Measurements from ENCODE around the gene DCDC2.

Gene DCDC2

GRCh38 chr6:24332317-24332716 is 25.5 kb downstream of the DCDC2 start:
- no peaks in the 10 kb centered on the region for H3K36me3 ChIP-seq (ENCODE audit: insufficient read depth)
- H3K9ac ChIP-seq, result no peak overlapping the region
- no peaks in the 10 kb centered on the region for H3K4me1 ChIP-seq (ENCODE audit: low read depth, poor library complexity, severe bottlenecking)
- H3K27me3 ChIP-seq (ENCODE audit: insufficient read depth, low read depth), result no peaks in the 10 kb centered on the region
- H2AFZ ChIP-seq (ENCODE audit: low read depth), result no peak overlapping the region
- H3K79me2 ChIP-seq (ENCODE audit: insufficient read depth, low read depth), result no peaks in the 10 kb centered on the region
- H3K4me3 ChIP-seq (IDR thresholded peaks at IDR 0.05; ENCODE audit: insufficient read depth, low read depth, low read length), result no peak overlapping the region
- H3K4me2 ChIP-seq, result no peak overlapping the region
- TF ChIP-seq CTCF (conservative IDR thresholded peaks at IDR 0.05; ENCODE audit: low read depth, low read length), result no peak
- H4K20me1 ChIP-seq (ENCODE audit: insufficient read depth), result no peaks in the 10 kb centered on the region
- H3K27ac ChIP-seq, result no peak overlapping the region

- H3K27me3 ChIP-seq (ENCODE audit: insufficient read depth, low read depth), result no peaks in the 10 kb centered on the region
- H2AFZ ChIP-seq (ENCODE audit: low read depth), result no peak overlapping the region
- no peak overlapping the region for H3K27ac ChIP-seq
- no peak overlapping the region for H3K4me3 ChIP-seq (IDR thresholded peaks at IDR 0.05; ENCODE audit: insufficient read depth, low read depth, low read length)
- no peak overlapping the region for H3K9ac ChIP-seq
- H4K20me1 ChIP-seq (ENCODE audit: insufficient read depth), result no peaks in the 10 kb centered on the region
- no peak overlapping the region for H3K4me2 ChIP-seq
- no peaks in the 10 kb centered on the region for H3K4me1 ChIP-seq (ENCODE audit: low read depth, poor library complexity, severe bottlenecking)
- TF ChIP-seq CTCF (conservative IDR thresholded peaks at IDR 0.05; ENCODE audit: low read depth, low read length), result no peak
- H3K79me2 ChIP-seq (ENCODE audit: insufficient read depth, low read depth), result no peaks in the 10 kb centered on the region
- H3K36me3 ChIP-seq (ENCODE audit: insufficient read depth), result no peaks in the 10 kb centered on the region
These were observed 27.6 kb downstream of the DCDC2 start for GRCh38 chr6:24330137-24330732.

- no peak overlapping the region for H2AFZ ChIP-seq (ENCODE audit: low read depth)
- no peaks in the 10 kb centered on the region for H3K36me3 ChIP-seq (ENCODE audit: insufficient read depth)
- TF ChIP-seq CTCF (conservative IDR thresholded peaks at IDR 0.05; ENCODE audit: low read depth, low read length), result no peak
- no peak overlapping the region for H3K4me2 ChIP-seq
- H3K9ac ChIP-seq, result no peak overlapping the region
- no peaks in the 10 kb centered on the region for H3K27me3 ChIP-seq (ENCODE audit: insufficient read depth, low read depth)
- H3K4me3 ChIP-seq (IDR thresholded peaks at IDR 0.05; ENCODE audit: insufficient read depth, low read depth, low read length), result no peak overlapping the region
- no peaks in the 10 kb centered on the region for H4K20me1 ChIP-seq (ENCODE audit: insufficient read depth)
- no peaks in the 10 kb centered on the region for H3K79me2 ChIP-seq (ENCODE audit: insufficient read depth, low read depth)
- H3K4me1 ChIP-seq (ENCODE audit: low read depth, poor library complexity, severe bottlenecking), result no peaks in the 10 kb centered on the region
- no peak overlapping the region for H3K27ac ChIP-seq
These were observed 28.4 kb downstream of the DCDC2 start for GRCh38 chr6:24329451-24329850.

GRCh38 chr6:24329022-24329421 is 28.8 kb downstream of the DCDC2 start:
- no peak for TF ChIP-seq CTCF (conservative IDR thresholded peaks at IDR 0.05; ENCODE audit: low read depth, low read length)
- Histone ChIP-seq H4K20me1 (ENCODE audit: insufficient read depth) (no peaks in the 10 kb centered on the region), H3K27ac (no peak overlapping the region), H3K4me1 (ENCODE audit: low read depth, poor library complexity, severe bottlenecking) (no peaks in the 10 kb centered on the region), H3K79me2 (ENCODE audit: insufficient read depth, low read depth) (no peaks in the 10 kb centered on the region), H3K4me3 (IDR thresholded peaks at IDR 0.05; ENCODE audit: insufficient read depth, low read depth, low read length) (no peak overlapping the region), H3K36me3 (ENCODE audit: insufficient read depth) (no peaks in the 10 kb centered on the region), H2AFZ (ENCODE audit: low read depth) (no peak overlapping the region), H3K9ac (no peak overlapping the region), H3K27me3 (ENCODE audit: insufficient read depth, low read depth) (no peaks in the 10 kb centered on the region), H3K4me2 (no peak overlapping the region)

All from KMS-11 (cell line).